HepG2 (cell line): Measurements from ENCODE around the gene ELN. TPM values are rescaled to one million over a fixed set of nuclear protein-coding genes. Genes with fewer than 3 reads are reported as not detected.

Experiments used
- HIC2 ChIP-seq: sonication (generic); formaldehyde crosslinking; IDR thresholded peaks from 2 replicates; pipeline ENCODE4 v1.9.0; 2022; ENCODE audit warnings: low read depth, missing genetic modification reagents
- IRF1 ChIP-seq: sonication (generic); formaldehyde crosslinking; IDR thresholded peaks from 2 replicates; pipeline ENCODE4 v1.4.0; 2020; ENCODE audit warnings: low read depth, mild to moderate bottlenecking, missing genetic modification reagents
- JUNB ChIP-seq: sonication (generic); formaldehyde crosslinking; IDR thresholded peaks from 2 replicates; pipeline ENCODE4 v1.8.0; 2022; ENCODE audit warnings: missing genetic modification reagents, mild to moderate bottlenecking, borderline replicate concordance
- MBNL3 ChIP-seq: fragments of 250-450 bp; sonication (Bioruptor Pico); conservative IDR thresholded peaks from 2 replicates; pipeline ENCODE4 v1.8.0; 2022; ENCODE audit warnings: mild to moderate bottlenecking, inconsistent platforms
- NFYC ChIP-seq: IDR thresholded peaks from 2 replicates; pipeline ENCODE4 v1.6.1; 2016; ENCODE audit warnings: missing genetic modification reagents, missing compliant biosample characterization
- NR3C1 ChIP-seq: sonication (generic); formaldehyde crosslinking; IDR thresholded peaks from 2 replicates; pipeline ENCODE4 v1.4.0; 2020; ENCODE audit warnings: missing genetic modification reagents
- SAFB2 ChIP-seq: sonication (generic); formaldehyde crosslinking; IDR thresholded peaks from 2 replicates; pipeline ENCODE4 v1.5.1; 2020; ENCODE audit warnings: missing genetic modification reagents, low read depth, mild to moderate bottlenecking, borderline replicate concordance
- SP140L ChIP-seq: sonication (generic); formaldehyde crosslinking; IDR thresholded peaks from 2 replicates; pipeline ENCODE4 v1.4.0; 2020; ENCODE audit warnings: missing genetic modification reagents, borderline replicate concordance
- SRY ChIP-seq: sonication (generic); formaldehyde crosslinking; IDR thresholded peaks from 2 replicates; pipeline ENCODE4 v1.8.0; 2022; ENCODE audit warnings: mild to moderate bottlenecking, missing genetic modification reagents
- TRAFD1 ChIP-seq: sonication (generic); formaldehyde crosslinking; IDR thresholded peaks from 2 replicates; pipeline ENCODE4 v1.5.1; 2020; ENCODE audit warnings: missing genetic modification reagents, mild to moderate bottlenecking, borderline replicate concordance
- U2AF2 ChIP-seq: fragments of 200-400 bp; formaldehyde crosslinking; IDR thresholded peaks from 2 replicates; pipeline ENCODE4 v1.6.1; 2017; ENCODE audit warnings: low read depth, mild to moderate bottlenecking, low read length
- ZFP36 ChIP-seq: fragments of 150-350 bp; IDR thresholded peaks from 2 replicates; pipeline ENCODE4 v1.6.1; 2018; ENCODE audit warnings: borderline replicate concordance, low read length, low read depth; ENCODE audit not compliant: partially characterized antibody
- ZNF224 ChIP-seq: sonication (generic); formaldehyde crosslinking; IDR thresholded peaks from 2 replicates; pipeline ENCODE4 v1.5.0; 2020; ENCODE audit warnings: mild to moderate bottlenecking, missing genetic modification reagents
- ZNF451 ChIP-seq: sonication (generic); formaldehyde crosslinking; IDR thresholded peaks from 2 replicates; pipeline ENCODE4 v1.5.0; 2020; ENCODE audit warnings: mild to moderate bottlenecking, missing genetic modification reagents
- ZNF460 ChIP-seq: sonication (generic); formaldehyde crosslinking; IDR thresholded peaks from 2 replicates; pipeline ENCODE4 v1.5.1; 2020; ENCODE audit warnings: missing genetic modification reagents, mild to moderate bottlenecking, borderline replicate concordance
- ZNF550 ChIP-seq: sonication (generic); formaldehyde crosslinking; IDR thresholded peaks from 2 replicates; pipeline ENCODE4 v1.4.0; 2020; ENCODE audit warnings: mild to moderate bottlenecking, missing genetic modification reagents, borderline replicate concordance
- ZNF563 ChIP-seq: sonication (generic); formaldehyde crosslinking; IDR thresholded peaks from 2 replicates; pipeline ENCODE4 v1.8.0; 2022; ENCODE audit warnings: mild to moderate bottlenecking, moderate library complexity, missing genetic modification reagents
- ZNF598 ChIP-seq: sonication (generic); formaldehyde crosslinking; IDR thresholded peaks from 2 replicates; pipeline ENCODE4 v1.5.1; 2020; ENCODE audit warnings: mild to moderate bottlenecking, missing genetic modification reagents, borderline replicate concordance
- ZNF615 ChIP-seq: sonication (generic); formaldehyde crosslinking; IDR thresholded peaks from 2 replicates; pipeline ENCODE4 v1.5.0; 2020; ENCODE audit warnings: mild to moderate bottlenecking, missing genetic modification reagents, borderline replicate concordance
- ZNF687 ChIP-seq: sonication (generic); formaldehyde crosslinking; IDR thresholded peaks from 2 replicates; pipeline ENCODE4 v1.5.1; 2020; ENCODE audit warnings: mild to moderate bottlenecking, missing genetic modification reagents, moderate library complexity
- ZNF775 ChIP-seq: sonication (generic); formaldehyde crosslinking; IDR thresholded peaks from 2 replicates; pipeline ENCODE4 v1.4.0; 2020; ENCODE audit warnings: missing genetic modification reagents, mild to moderate bottlenecking, moderate library complexity, borderline replicate concordance
- polyA plus RNA-seq, 8 experiments: library from polyadenylated mRNA; depleted of rRNA in 3 of 8; stranded (reverse) in 7 of 8; unstranded in 1 of 8; fragments of >200 nt; fragmentation: Illumina TruSeq in 4 of 8; extraction: Trizol in 4 of 8; gene quantifications; 2 replicates each; pipeline versions ENCODE4 v1.2.1 to v1.2.3, GENCODE V29; 2011 to 2016; ENCODE audit warnings: low read depth in 4 of 8, missing spikeins in 1 of 8, mixed read lengths in 1 of 8; ENCODE audit not compliant: insufficient read depth in 1 of 8
- total RNA-seq, 5 experiments: library from RNA; depleted of rRNA; stranded (reverse); fragments of >200 nt; fragmentation: Illumina TruSeq; extraction: Trizol; gene quantifications; 2 replicates each; pipeline ENCODE4 v1.2.3, GENCODE V29; 2016; ENCODE audit warnings: low read depth in 1 of 5

ELN gene
- total and polyA plus RNA-seq, 2 of the 13 experiments (the other 11 are each of a cell fraction or from before 2014, with no cell fraction given), result 0.15 to 0.37 TPM

GRCh38 chr7:73978661-73979563, 49.1 kb upstream of the ELN start (continued):
- TF ChIP-seq IRF1 (no peak), ZNF224 (no peak), ZNF598 (CRISPR knock-in tag) (no peak), JUNB (CRISPR knock-in tag) (no peak), MBNL3 (CRISPR knock-in tag) (no peak), ZFP36 (no peak), ZNF563 (no peak), NR3C1 (CRISPR knock-in tag) (no peak), SRY (CRISPR knock-in tag) (no peak), NFYC (CRISPR knock-in tag) (no peak), U2AF2 (no peak), SAFB2 (CRISPR knock-in tag) (no peak), HIC2 (CRISPR knock-in tag) (no peak), ZNF460 (CRISPR knock-in tag) (no peak), ZNF451 (CRISPR knock-in tag) (no peak), ZNF550 (CRISPR knock-in tag) (no peak), ZNF687 (CRISPR knock-in tag) (peak; percentile 68), TRAFD1 (CRISPR knock-in tag) (no peak), ZNF775 (CRISPR knock-in tag) (no peak), ZNF615 (CRISPR knock-in tag) (no peak), SP140L (no peak)
